HG03521 (cell line): ENCODE data around the gene WNT1.

ENCODE experiments used
- ATAC-seq: cut with Tn5 transposase; IDR thresholded peaks from one replicate; pipeline ENCODE4 v1.9.1; 2021; ENCODE audit warnings: mild to moderate bottlenecking, moderate library complexity; ENCODE audit not compliant: unreplicated experiment

Gene WNT1

GRCh38 chr12:48978291-48978740 is at the start of gene WNT1:
Gene WNT1, plus strand, starts transcription at chr12:48978322. Its CDS starts 329 bp downstream, at chr12:48978651.
- ATAC-seq: peak; percentile 16

- ATAC-seq: no peak
Measured at GRCh38 chr12:48929551-48929950, 48.6 kb upstream of the WNT1 start.

- ATAC-seq: no peak
Measured at GRCh38 chr12:48930475-48930874, 47.6 kb upstream of the WNT1 start.

GRCh38 chr12:48932878-48933277 is 45.2 kb upstream of the WNT1 start:
- no peak for ATAC-seq

GRCh38 chr12:48933664-48934311 is 44.3 kb upstream of the WNT1 start:
- ATAC-seq: no peak

GRCh38 chr12:48934312-48934706 is 43.8 kb upstream of the WNT1 start:
- no peak for ATAC-seq

- no peak for ATAC-seq
Measured at GRCh38 chr12:48936379-48936979, 41.6 kb upstream of the WNT1 start.

- ATAC-seq: no peak
Measured at GRCh38 chr12:48937170-48937569, 41.0 kb upstream of the WNT1 start.

GRCh38 chr12:48938805-48939204 is 39.3 kb upstream of the WNT1 start:
- ATAC-seq: no peak

GRCh38 chr12:48940181-48940580 is 37.9 kb upstream of the WNT1 start:
- ATAC-seq: no peak

- no peak for ATAC-seq
Measured at GRCh38 chr12:48943221-48943620, 34.9 kb upstream of the WNT1 start.

- no peak for ATAC-seq
Measured at GRCh38 chr12:48946205-48946604, 31.9 kb upstream of the WNT1 start.

GRCh38 chr12:48946943-48947342 is 31.2 kb upstream of the WNT1 start:
- no peak for ATAC-seq

- ATAC-seq: no peak
Measured at GRCh38 chr12:48947727-48948126, 30.4 kb upstream of the WNT1 start.

- no peak for ATAC-seq
Measured at GRCh38 chr12:48952691-48953090, 25.4 kb upstream of the WNT1 start.

GRCh38 chr12:48954061-48954460 is 24.1 kb upstream of the WNT1 start:
- ATAC-seq: no peak

- ATAC-seq: no peak
Measured at GRCh38 chr12:48954841-48955501, 23.2 kb upstream of the WNT1 start.

- no peak for ATAC-seq
Measured at GRCh38 chr12:48956279-48957140, 21.6 kb upstream of the WNT1 start.

- ATAC-seq: peak; percentile 91
Measured at GRCh38 chr12:48957141-48958048, 20.7 kb upstream of the WNT1 start, which contains the start of gene ARF3. Gene ARF3, minus strand, starts transcription at chr12:48957487. Its CDS starts 16,392 bp downstream, at chr12:48941095.

GRCh38 chr12:48958049-48958388 is 20.1 kb upstream of the WNT1 start:
- no peak for ATAC-seq
